ENCODE measurements around the gene ETV1.

DNA sequence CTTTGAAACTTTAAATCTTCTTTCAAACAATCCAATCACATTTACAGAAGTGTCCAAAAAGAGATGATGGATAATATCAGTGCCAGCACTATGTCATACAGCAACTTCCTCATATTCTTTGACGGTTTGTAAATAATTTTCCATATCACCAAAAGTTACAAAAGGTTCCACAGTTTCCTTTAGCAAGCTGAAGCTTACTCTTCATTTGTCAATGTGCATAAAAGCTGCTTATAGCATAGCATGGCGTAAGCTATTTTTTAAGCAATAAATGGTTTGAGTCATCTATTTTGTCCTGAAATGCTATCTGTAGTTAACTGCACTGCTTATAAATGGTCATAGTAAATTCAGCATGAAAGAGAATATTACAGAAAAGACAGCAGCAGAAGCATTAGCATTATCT is 95.1 kb downstream of the ETV1 start:
- TF ChIP-seq, protein P1, sequence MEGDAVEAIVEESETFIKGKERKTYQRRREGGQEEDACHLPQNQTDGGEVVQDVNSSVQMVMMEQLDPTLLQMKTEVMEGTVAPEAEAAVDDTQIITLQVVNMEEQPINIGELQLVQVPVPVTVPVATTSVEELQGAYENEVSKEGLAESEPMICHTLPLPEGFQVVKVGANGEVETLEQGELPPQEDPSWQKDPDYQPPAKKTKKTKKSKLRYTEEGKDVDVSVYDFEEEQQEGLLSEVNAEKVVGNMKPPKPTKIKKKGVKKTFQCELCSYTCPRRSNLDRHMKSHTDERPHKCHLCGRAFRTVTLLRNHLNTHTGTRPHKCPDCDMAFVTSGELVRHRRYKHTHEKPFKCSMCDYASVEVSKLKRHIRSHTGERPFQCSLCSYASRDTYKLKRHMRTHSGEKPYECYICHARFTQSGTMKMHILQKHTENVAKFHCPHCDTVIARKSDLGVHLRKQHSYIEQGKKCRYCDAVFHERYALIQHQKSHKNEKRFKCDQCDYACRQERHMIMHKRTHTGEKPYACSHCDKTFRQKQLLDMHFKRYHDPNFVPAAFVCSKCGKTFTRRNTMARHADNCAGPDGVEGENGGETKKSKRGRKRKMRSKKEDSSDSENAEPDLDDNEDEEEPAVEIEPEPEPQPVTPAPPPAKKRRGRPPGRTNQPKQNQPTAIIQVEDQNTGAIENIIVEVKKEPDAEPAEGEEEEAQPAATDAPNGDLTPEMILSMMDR (conservative IDR thresholded peaks at IDR 0.05; ENCODE audit: low read length), result no peak
- no peak for TF ChIP-seq EZH2phosphoT487 (IDR thresholded peaks at IDR 0.05; ENCODE audit: borderline replicate concordance)
